Activated CD4-positive, CD25-positive, alpha-beta regulatory T cell treated with anti-CD3 and anti-CD28 coated beads, Interleukin-2, amount 50 U/mL, for 24 hours (primary cell): ENCODE results near the gene ANO7.
A peak's percentile ranks its signal among the peaks of the same experiment; 100 is the strongest.

Experiments used
- ATAC-seq, 2 donors: fragments of 150-1000 bp; cut with Tn5 transposase; one replicate each; pipeline ENCODE4 v1.10.0; 2021; ENCODE audit warnings: mild to moderate bottlenecking in 1 of 2, moderate library complexity in 1 of 2

ANO7 gene

GRCh38 chr2:241188361-241189092 is at the start of gene ANO7:
TSS of gene ANO7 (plus strand) at chr2:241188677. CDS start at chr2:241190064, 1,387 bp downstream.
- ATAC-seq: no peak

- no peak for ATAC-seq
These were observed 48.7 kb upstream of the ANO7 start for GRCh38 chr2:241139531-241140444.

DNA sequence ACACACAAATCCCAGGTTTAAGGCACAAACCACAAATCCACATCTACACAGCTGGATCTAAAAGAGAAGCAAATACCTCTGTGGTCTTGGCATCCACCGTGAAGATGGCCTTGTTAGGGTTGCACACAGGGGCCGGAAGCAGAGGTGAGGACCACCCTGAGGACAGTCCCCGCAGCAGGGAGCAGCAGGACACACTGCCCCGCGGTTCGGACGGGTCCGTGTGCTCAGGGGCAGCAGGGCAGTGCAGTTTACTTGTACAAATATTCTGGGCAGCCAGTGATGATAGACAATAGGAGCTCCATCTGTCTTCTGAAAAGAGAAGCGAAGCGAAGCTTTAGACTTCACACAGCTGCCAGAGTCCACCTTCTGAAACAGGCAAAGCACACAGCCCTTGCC is 48.0 kb upstream of the ANO7 start:
- ATAC-seq: no peak

GRCh38 chr2:241141214-241141770 is 47.2 kb upstream of the ANO7 start:
- ATAC-seq: no peak

DNA sequence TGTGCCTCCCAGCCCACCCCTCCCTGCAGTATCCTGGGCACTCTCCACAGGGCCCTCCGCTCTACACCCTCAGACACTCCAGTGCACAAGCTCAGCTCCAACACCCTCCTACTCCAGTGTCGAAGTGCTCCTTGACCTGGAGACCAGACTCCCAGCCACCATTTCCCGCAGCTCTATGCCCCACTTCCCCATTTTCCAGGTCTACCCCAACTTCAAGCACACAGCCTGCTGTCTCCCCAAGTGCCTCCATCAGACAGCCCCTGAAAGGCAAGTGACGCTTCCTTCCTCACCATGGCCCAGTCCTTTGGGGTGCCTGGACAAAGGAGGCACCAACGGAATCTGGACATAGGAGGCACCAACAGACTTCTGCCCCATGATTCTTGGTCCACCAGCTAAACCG is 46.4 kb upstream of the ANO7 start:
- ATAC-seq: no peak

- no peak for ATAC-seq
These were observed 45.9 kb upstream of the ANO7 start for GRCh38 chr2:241142593-241142992.

DNA sequence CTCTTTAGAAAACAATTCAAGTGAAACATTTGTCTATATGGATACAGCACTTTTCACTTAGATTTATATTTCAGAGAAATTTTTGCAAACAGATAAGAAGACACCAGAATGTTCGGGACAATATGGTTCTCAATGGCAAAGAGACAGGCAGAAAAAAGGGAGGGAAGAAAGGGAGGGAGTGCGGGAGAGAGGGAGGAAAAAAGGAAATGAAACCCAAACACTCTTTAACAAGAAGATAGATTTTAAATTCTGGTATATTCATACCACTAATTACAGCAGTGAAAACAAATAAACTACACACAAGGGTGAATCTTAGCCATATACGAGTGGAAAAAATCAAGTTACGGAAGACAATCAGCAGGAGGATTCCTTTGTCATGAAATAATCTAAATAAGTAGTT is 42.2 kb upstream of the ANO7 start:
- ATAC-seq: no peak

DNA sequence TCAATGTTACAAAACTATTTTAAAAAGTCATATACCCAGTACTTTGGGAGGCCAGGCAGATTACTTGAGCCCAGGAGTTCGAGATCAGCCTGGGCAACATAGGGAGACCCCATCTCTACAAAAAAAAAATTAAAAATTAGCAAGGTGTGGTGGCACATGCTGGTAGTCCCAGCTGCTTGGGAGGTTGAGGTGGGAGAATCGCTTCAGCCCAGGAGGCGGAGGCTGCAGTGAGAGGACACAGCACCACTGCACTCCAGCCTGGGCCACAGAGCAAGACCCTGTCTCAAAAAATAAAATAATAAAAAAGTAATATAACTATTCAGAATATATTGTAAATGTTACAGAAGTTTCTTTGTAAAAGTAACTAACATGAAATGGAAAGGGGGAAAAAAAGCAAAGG is 41.1 kb upstream of the ANO7 start:
- no peak for ATAC-seq

- no peak for ATAC-seq
These were observed 40.2 kb upstream of the ANO7 start for GRCh38 chr2:241148239-241148638.

GRCh38 chr2:241148891-241149674 is 39.4 kb upstream of the ANO7 start, which contains the start of gene PASK:
TSS of gene PASK (minus strand) at chr2:241149472. CDS start at chr2:241143032, 6,440 bp downstream.
- peak; percentile 86 to 91 for ATAC-seq

- ATAC-seq: peak in 1 of 2 donors; percentile 4
These were observed 38.9 kb upstream of the ANO7 start for GRCh38 chr2:241149675-241149924.

- ATAC-seq: peak; percentile 79 to 83
These were observed 38.4 kb upstream of the ANO7 start, which contains the start of gene PPP1R7 for GRCh38 chr2:241149925-241150659. TSS of gene PPP1R7 (plus strand) at chr2:241150467. CDS start at chr2:241150496, 29 bp downstream.

- no peak for ATAC-seq
These were observed 37.6 kb upstream of the ANO7 start for GRCh38 chr2:241150660-241151530.

- ATAC-seq: no peak
These were observed 36.4 kb upstream of the ANO7 start for GRCh38 chr2:241151934-241152660.

DNA sequence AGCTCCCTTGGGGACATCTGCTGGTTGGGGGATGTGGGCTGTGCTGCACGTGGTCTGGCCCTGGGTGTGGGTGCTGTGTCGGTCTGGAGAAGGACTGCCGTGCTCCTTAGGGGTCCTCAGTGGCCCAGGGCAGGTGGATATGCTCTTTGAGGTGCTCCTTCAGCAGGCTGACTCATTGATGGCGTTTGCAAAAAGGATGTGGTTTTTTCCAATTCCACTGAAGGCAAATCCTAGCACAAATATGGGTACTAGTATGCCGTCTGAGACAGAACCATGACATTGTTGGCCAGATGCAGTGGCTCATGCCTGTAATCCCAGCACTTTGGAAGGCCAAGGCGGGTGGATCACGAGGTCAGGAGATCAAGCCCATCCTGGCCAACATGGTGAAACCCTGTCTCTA is 34.9 kb upstream of the ANO7 start:
- ATAC-seq: no peak

DNA sequence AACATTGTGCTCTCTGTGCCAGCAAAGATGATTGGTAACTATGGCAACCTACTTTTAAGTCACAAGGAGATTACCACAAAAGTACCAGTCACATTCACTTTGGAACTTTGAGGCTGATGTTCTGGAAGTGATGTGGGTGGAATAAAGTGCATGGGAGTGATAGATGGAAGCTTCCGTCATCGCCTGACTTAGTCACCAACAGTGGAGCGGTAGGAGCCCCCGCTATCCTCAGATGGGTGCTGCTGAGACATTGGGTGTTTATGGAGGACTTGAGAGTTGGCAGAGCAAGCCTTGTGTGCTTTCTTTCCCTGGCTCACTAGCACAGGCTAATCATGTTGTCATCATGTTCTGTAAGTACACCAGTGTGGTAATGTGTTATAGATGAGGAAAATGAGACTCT is 33.6 kb upstream of the ANO7 start:
- no peak for ATAC-seq

DNA sequence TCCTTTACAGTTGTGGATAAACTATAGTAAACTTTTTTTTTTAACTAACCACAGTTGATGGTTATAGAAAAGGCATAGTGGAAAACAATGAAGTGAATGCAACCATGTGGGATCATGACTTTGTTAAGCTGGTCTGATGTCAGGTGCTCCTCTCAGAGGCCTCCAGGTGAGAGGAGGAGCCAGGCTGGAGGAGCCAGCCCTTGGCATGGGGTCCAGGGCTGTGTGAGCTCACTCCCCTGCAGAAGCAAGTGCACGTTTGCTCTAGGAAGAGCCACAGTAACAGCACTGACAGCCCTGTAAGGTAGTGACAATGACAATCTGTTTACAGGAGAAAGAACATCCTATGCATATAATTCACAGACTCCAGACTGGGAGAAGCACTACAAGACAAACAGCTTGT is 32.5 kb upstream of the ANO7 start:
- no peak for ATAC-seq

DNA sequence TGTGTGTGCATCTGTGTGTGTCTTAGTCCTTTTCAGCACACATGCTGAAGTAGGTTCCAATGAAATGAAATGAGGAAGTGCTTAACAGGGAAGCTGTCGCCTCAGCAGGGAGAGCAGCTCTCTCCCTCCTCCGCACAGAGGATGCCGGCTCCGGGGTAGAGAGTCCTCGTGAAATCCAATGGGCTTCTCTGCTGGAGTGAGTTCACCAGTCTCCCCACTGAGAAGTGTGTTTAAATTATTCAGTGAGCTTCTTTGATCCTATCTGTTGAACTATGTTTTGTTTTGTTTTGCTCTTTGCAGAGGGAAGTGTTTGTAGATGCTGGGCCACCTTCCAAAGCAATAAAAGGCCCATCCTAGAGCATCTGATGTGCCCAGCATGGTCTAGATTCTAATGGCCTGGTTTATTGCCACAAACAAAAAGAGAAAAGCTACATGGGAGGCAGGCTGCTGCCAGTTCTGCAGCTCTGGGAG is 31.5 kb upstream of the ANO7 start:
- ATAC-seq: no peak

DNA sequence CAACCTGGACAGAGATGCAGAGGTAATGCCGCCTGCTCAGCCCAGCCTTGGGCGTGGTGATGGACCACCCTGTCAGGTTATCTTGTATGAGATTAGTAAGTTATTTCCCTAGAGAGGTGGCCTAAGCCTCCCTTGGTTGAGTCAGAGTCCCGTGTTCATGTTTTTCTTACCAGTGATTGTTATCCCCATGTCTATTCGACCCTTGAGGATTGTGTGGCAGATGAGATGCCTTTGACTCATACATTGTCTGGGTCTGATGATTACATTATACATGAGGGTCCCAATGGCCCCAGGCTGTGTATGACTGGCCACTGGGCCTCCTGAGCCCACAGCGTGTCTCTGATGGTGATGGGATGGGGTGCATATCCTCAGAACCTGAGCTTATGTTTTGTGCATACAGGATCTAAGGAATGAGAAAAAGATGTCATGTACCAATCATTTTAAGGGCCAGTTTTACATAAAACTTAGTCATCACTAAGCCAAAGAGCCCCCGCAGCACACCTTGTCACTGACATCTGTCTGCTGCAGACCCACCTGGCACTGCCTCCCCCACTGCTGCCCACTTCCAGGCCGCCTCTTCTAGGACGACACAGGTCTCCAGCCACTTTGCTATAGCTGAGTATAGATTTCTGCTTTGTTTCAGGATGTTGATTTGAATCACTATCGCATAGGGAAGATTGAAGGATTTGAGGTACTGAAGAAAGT is 30.5 kb upstream of the ANO7 start:
- ATAC-seq: no peak

DNA sequence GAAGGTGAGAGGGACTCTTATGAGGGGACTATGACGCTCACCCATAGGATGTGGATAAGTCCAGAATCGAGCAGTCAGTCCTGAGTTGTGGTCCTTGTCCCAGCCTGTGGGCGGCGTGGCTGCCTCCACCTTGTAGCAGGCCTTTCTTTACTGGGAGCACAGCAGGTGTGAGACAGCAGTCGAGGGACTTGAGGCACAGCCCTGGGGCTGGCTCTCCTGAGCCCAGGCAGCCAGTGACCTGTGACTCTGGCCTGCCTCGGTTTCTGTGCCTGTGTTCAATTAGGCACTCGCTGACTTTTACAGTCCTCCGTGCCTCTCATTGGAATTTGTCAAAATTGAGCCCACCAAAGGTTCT is 30.0 kb upstream of the ANO7 start:
- no peak for ATAC-seq
